DMS153 treated with DMSO at 0.1 percent for 48 hours (cell line): ENCODE results near the gene PPP1R15B.

Experiments used
- DNase-seq: peaks from one replicate; lab custom pipeline; 2025; ENCODE audit not compliant: unreplicated experiment; lab: John Stamatoyannopoulos, UW

Gene PPP1R15B

DNA sequence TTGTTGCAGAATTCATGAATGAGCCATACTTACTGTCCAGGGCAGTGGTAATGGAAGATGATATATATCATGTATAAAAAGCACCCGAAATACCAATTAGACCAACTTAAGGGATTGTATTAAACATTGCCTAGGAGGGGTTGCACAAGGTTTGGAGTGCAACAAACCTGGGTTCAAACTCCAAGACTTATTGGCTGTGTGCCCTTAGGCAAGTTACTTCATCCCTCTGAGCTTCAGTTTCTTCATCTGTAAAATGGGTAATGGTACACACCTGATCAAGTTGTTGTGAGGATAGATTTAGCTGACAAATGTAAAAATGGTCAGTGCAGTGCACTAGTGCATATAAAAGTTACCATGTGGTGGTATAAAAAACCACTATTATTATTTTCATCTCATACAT lies 9.8 kb upstream of the PPP1R15B start:
- no peak for DNase-seq

DNA sequence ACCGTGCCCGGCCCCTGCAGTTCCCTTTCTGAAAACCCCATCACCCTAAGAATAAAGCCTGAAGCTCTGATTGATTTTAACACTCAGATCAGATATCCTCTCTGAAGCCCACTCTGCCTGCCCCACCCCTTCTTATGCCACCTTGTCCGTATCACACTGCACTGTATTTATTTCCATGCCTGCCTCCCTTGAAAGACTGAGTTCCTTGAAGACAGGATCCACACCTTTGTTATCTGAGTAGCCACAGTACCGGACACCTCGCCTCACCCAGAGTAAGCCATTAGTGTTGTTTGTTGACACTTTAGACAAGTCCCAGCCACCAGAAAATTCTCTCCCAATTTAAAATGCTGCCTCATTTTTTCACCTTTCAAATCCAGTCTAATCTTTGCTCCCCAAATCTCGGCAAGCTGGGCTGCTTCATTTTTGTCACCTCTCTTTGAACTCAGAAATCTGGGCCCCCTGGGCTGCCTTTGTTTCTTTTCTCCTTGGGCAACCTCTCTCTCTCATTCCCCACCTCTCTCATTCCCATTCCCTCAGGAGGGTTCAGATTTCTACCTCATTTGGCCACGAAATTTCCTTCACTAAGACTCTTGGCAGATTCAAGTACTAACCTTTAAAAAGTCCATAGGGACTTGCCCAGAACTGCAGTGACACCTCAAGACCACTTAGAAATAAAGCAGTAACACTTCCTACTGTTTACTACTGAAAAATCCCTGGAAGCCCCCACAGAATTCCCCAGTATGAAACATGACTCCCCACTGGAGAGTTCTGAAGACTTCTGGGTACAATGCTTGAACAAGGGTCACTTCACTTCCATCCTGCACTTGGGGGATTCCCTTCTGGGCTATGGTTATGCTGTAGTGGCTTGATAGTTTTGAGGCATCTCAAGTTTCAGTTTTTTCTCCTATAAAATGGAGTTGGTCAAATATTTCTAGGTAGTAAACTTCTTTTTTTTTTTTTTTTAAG lies 8.7 kb upstream of the PPP1R15B start:
- no peak for DNase-seq

DNA sequence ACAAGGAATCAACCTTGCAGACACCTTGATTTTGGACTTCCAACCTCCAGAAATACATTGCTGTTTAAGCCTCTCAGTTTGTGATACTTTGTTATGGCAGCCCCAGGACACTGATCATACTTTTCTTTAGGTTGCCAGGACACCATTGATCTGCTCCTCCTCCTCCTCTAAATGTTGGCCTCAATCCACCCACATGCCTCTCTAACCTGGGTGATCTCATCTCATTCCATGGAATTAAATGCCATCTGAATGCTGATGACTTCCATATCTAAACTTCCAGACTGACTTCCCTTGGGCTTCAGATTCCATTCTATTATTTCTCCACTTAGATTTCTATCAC lies 7.4 kb upstream of the PPP1R15B start:
- DNase-seq, result no peak

DNA sequence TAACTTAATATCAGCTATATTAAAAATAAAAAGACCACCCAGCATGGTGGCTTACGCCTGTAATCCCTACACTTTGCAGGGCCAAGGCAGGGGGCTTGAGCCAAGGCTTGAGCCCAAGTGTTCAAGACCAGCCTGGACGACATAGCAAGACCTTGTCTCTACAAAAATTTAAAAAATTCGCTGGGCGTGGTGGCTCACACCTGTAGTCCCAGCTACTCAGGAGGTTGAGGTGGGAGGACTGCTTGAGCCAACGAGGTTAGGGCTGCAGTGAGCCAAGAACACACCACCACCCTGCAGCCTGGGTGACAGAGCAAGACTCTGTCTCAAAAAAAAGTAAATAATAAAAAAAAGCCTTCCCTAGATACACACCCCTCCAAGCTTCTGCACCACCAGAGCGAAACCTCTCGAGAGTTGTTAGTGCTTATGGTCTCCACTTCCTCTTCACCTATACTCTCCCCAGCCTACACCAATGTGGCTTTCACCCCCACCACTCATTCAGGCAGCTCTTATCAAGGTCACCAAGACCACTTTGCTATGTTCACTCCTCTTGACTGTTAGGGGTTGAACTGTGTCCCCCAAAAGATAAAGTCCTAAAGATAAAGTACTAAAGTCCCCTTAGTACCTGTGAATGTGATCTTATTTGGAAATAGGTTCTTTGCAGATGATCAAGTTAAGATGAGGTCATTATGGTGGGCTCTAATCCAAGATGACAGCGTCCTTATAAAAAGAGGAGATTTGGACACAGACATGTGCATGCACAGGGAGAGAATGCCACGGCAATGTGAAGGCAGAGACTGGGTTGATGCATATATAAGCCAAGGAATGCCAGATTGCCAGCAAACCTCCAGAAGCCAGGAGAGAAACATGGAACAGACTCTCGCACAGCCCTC lies 6.8 kb upstream of the PPP1R15B start:
- DNase-seq, result no peak

DNA sequence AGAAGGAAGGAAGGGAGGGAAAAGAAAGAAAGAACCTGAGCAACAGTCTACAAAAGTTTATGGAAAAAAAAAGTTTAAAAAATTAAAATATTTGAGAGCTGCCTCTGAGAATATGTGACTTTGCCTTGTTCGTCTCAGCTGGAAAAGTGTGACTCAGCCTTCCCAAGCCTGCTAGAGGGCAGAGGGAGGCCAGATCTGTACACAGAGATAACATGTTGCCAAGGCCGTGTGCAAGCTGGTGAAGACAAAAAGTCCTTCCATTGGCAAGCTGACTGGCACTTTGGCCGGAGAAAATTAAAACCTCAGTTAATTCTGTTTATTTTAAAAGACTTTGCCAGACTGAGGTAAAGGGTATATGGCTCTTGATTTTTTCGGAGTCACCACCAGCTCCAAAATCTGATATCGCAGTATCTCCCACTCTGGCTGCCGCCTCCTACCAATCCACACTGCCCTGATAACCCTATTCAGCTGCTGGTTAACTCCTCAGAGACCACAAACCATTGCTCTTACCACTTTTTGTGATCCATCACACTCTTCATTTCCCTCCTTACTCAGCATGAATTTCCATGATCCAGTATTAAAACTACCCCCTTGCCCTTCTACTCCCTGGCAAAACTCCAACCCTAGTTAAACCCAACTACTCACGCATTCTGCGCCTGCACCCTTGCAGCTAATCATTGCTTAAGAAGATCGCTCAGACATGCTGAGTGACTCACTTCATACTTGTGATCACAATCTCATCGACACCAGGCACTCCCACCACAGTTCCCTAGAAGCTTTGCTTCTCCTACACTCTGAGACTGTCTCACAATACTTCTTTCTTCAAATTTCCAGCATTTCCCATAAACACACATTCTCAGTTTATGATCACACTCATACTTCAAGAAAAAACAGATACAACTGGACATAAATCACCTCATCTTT lies 5.7 kb upstream of the PPP1R15B start:
- DNase-seq, result no peak

DNA sequence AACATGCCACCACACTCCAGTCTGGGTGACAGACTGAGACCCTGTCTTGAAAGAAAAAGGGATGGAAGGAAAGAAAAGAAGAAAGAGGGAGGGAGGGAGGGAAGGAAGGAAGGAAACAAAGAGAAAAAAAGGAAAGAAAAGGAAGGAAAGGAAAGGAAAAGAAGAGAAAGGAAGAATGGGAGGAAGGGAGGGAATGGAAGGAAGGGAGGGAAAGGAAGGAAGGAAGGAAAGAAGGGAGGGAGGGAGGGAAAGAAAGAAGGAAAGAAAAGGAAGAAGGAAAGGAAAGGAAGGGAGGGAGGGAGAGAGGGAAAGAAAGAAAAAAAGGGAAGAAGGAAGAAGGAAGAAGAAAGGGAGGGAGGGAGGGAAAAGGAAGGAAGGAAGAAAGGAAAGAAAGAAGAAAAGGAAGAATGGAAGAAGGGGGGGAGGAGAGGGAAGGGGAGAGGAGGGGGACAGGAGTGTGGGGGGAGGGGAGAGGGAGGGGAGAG lies 5.0 kb upstream of the PPP1R15B start:
- DNase-seq, result no peak

DNA sequence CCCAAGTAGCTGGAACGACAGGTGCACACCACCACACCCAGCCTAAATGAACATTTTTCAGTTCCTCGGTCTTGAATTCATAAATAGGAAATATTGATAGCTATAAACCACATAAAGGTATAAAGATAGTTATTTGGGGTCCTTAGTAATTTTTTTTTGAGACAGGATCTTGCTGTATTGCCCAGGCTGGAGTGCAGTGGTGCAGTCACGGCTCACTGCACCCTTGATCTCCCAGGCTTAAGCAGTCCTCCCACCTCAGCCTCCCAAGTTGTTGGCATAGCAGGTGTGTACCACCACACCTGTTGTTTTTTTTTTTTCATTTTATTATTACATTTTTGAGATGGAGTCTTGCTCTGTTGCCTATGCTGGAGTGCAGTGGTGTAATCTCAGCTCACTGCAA lies 3.7 kb upstream of the PPP1R15B start:
- DNase-seq, result no peak

DNA sequence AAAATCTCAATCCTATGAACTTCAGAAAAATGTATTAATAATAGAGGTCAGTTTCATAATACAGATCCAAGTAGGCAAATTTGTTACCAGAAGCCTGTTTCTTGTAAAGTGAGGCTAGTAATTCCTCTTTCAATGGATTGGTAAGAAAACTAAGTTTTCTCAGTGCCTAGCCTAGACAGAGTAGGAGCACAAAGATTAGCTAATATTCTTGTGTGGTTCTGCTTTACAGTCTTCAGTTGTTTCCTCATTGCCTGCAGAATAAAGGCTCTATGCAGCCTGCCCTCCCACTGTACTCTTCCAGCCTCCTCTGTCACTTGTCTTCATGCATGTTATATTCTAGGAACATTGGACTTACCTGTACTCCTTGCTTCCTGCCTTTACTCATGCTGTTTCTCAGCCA lies 2.4 kb upstream of the PPP1R15B start:
- no peak for DNase-seq

DNA sequence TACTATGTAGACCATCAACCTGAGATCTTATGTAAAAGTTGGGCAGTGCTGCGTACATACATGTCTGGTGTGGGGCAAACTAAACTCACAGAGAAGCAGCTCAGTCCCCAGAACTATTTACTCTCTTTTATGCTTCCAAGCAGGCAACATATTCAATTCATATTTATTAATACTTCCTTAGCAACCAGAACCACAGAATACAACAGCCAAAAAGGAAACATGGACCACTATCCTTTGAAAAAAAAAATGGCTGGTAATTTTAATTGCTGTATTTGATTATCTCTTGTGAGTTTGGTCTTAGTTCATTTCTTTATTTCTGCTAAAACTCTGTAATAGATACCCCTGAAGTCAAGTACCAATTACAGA lies 1.5 kb upstream of the PPP1R15B start:
- no peak for DNase-seq

DNA sequence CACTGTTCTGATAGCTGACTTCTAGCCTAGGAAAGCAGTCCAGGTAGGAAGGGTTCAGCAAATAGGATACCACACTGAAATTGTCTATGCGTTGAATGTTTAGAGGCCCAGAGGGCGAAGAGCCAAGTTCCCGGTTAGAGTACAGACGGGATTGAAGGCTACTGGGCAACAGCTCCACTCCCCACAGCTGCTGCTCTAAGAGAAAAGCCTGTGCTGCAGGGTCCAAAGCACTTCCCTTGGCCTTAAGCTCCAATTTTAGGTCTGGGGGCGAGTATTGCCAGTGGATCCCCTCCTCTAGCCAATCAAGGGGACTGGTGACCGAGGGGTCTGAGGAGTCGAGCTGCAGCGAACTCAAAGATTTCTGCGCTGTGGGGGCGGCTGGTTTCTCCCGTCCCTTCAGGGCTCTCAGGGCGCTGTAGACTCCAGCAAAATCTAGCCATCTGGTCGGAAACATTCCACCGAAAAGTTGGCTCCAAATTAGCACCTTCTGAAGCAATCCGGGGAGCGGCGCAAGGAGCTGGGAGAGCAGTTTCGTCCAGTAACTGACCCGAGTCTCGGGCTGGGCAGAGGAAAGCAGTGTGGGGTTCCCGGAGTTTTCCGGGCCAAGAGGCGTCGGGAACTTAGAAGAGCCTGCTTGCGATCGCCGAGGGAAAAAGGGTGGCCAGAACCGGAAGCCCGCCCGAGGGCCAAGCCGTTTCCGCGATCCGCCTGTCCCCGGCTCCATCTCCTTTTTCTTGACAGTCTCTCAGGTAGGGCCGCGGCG lies 748 bp downstream of the PPP1R15B start:
- peak; percentile 45 for DNase-seq

DNA sequence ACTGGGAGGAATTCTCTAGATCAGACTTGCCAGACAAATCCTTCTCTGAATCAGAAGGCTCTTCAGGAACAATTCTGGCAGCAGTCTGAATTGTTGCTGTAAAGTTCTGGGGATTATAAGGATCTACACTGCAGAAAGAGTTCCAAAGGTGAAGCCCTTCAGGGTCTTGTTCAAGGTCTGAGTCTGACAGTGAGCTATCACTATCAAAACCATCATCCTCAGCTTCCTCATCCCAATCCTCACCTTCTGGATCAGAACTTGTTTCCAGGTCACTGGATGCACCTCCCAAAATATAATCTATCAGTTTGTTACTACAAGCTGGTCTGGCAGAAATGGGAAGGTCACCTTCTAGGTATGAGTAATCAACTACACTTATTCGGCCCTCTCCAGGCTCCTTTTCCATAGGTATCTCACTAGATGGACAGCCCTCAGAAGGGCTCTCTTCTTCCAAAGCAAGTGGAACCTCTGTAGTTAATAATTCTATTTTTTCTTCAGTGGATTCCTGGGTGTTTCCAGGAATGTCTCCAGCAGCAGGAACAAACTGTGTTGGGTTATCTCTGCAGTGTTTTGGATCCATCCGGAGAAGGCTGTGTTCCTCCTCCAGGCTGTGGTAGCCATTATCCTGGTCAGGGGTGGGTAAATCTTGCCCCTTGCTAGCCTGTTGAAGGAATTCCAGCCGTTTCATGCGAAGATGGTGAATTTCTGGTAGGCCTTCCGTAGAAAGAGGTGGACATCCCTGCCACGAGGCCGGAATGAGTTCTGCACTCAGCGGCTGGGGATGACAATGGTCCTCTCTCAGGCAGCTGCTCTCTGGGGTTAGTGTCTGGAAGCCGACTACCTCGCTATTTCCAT lies 1.6 kb downstream of the PPP1R15B start:
- no peak for DNase-seq

DNA sequence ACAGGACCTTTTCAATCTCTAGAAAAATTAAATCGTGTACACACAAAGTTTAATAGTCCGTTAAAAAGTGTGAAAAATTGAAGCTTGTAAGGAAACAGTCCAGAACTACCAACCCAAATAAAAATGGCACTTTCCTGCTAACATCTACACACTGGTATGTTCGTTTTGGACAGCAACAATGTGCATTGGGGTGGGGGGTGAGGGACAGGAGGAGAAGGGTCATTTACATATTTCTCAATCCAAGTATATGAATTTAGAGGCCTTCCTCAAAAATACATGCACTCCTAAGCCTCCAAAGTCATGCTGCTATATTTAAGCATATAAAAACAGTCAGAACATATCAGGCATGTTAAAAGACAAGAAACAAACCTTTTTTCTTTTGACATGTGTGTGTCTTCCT lies 2.5 kb downstream of the PPP1R15B start:
- no peak for DNase-seq

DNA sequence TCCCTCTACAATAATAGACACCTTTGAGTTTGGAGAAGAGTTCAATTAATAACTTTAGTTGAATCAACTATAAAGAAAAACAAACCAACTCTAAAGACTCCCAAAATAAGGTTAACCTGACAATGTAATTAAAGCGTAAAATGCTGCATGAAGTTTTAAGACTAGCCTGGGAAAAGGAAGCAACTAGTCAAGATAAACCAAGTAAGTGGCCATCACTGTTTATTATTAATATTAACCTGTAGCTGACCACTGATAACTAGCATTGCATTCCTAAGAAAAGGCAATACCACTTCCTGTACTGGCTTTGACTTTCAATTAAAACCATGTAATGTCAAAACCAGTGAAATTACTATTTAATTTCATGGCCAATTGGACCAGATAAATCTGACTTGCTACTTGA lies 3.0 kb downstream of the PPP1R15B start:
- no peak for DNase-seq

DNA sequence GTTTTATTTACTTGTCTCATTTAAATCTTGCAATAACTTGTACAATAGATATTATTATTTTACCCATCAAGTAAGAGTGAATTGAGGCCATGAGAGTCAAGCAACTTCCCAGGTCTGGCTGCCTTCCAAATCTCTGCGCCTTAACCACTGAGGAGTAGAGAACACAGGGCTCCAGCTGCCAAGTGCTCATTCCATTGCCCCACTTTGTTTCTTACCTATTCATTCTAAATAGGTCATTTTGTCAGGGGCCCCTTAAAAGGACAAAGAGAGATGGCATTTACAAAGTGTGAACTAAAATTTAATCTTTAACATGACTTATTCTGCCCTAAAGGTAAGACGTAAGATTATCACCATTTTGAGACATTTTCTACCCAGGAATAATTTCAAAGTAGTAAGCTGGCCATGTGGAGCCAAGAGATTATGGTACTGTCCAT lies 3.5 kb downstream of the PPP1R15B start:
- peak; percentile 26 for DNase-seq

DNA sequence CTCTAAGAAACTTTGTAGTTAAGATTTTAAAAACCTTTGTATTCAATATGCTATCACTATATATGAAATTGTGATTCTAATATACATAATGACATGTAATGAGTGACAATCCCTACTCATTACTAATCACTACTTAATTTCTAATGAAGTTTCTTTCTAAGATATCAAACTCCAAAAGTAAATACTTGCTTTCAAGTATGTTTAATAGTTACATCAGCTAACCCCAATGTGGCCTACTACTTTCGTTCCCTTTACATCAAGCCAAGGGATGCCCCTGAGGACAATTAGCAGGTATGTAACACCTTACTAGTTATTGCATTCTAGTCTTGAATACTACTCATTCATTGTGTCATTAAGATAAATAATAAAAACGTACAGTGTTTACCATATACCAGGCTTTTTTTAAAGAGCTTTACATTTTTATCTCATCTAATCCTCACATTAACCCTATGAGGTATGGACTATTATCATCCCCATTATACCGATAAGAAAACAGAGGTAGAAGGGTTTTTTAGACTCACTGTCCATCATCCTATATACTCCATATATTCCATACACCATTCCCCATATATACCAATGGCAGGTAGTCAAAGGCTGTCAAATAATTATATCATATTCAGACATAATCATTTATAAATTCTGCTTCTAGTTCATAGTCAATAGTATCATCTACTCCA lies 4.2 kb downstream of the PPP1R15B start:
- no peak for DNase-seq

DNA sequence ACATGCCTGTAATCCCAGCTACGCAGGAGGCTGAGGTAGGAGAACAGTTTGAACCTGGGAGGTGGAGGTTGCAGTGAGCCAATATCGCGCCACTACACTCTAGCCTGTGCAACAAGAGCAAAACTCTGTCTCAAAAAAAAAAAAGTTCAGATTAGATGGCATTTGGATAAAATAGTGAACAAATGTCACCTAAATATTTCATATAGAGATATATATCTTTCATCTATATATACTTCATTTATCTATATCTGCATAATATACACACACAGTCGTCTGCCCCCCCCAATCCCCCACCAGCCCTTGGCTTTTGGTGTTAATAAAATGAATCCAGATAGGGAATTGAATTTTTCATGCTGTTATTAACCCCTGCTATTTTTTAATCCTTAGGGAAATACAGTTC lies 5.0 kb downstream of the PPP1R15B start:
- no peak for DNase-seq

DNA sequence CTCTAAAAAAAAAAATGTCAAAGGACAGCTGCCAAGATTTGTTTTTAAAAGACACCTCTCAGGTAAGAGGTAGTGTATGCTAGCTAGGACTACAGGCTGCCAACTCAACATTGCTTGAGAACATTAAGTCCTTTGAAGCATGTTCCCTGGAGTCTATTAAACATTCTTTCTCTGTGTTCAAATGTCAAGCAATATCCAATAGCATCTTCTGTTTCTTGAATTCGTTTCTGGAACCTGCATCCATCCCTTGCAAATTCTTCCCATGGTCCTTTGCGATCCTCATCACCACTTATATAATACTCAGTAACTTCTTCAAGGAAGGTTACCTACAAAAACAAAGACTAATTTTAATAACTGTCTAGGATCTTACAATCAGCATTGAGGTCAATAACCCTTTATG lies 5.6 kb downstream of the PPP1R15B start:
- no peak for DNase-seq

DNA sequence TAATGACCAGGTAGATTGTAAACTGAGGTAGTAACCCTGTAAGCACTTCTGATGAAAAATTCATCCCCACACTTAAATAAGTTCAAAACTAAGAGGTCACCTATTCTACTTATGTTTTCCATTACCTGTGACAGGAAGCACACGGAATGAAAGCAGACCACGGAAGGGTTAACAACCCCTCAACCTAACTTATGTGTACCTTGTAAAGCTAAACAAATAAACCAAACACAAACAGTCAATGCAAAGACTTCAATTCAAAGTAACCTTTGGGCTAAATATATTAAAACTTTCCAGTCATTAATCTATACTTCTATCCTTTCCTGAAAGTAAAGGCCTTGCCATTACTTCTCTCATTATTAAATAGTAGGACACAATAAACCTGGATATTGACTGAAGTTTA lies 7.0 kb downstream of the PPP1R15B start:
- DNase-seq, result no peak

DNA sequence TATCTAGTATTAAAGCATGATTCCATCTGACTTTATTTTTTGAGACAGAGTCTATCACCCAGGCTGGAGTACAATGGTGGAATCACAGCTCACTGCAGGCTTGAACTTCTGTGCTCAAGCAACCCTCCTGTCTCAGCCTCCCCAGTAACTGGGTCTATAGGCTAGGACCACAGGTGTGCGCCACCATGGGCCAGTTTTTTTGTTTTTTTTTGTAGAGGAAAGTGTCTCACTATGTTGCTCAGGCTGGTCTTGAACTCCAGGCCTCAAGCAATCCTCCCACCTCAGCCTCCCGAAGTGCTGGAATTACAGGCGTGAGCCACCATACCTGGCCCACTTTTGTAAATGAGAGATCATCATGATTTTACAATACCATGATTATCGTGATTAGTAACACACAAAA lies 9.2 kb downstream of the PPP1R15B start:
- no peak for DNase-seq
